BLaER1 (cell line): ENCODE measurements around the gene DTX3.
"Not testable (repeated sequence)": the region's sequence is repeated elsewhere in the genome, so short reads cannot be mapped to it uniquely, and the experiment has no call there.

Experiments
- H3K27ac ChIP-seq: shearing (Covaris generic); formaldehyde crosslinking; 2 replicates; pipeline ENCODE4 v1.8.1; 2022
- H3K27me3 ChIP-seq: shearing (Covaris generic); formaldehyde crosslinking; 2 replicates; pipeline ENCODE4 v1.8.1; 2022
- H3K36me3 ChIP-seq: shearing (Covaris generic); formaldehyde crosslinking; 2 replicates; pipeline ENCODE4 v1.8.1; 2022
- H3K4me1 ChIP-seq: shearing (Covaris generic); formaldehyde crosslinking; 2 replicates; pipeline ENCODE4 v1.8.1; 2022
- H3K4me2 ChIP-seq: shearing (Covaris generic); formaldehyde crosslinking; 2 replicates; pipeline ENCODE4 v1.8.1; 2022
- H3K4me3 ChIP-seq: shearing (Covaris generic); formaldehyde crosslinking; 2 replicates; pipeline ENCODE4 v1.8.1; 2022
- H3K9ac ChIP-seq: shearing (Covaris generic); formaldehyde crosslinking; 2 replicates; pipeline ENCODE4 v1.8.1; 2022
- H3K9me3 ChIP-seq: shearing (Covaris generic); formaldehyde crosslinking; 2 replicates; pipeline ENCODE4 v1.8.1; 2022
- H4K20me1 ChIP-seq: shearing (Covaris generic); formaldehyde crosslinking; 2 replicates; pipeline ENCODE4 v1.8.1; 2022
- Cebpa-rat ChIP-seq: shearing (Covaris generic); IDR thresholded peaks from 2 replicates; pipeline ENCODE4 v1.8.1; 2022

DTX3 gene, protein sequence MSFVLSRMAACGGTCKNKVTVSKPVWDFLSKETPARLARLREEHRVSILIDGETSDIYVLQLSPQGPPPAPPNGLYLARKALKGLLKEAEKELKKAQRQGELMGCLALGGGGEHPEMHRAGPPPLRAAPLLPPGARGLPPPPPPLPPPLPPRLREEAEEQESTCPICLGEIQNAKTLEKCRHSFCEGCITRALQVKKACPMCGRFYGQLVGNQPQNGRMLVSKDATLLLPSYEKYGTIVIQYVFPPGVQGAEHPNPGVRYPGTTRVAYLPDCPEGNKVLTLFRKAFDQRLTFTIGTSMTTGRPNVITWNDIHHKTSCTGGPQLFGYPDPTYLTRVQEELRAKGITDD

GRCh38 chr12:57604454-57604991, at the start of gene DTX3:
Gene DTX3, plus strand, starts transcription at chr12:57604824. Its CDS starts 1,694 bp downstream, at chr12:57606518.
- Histone ChIP-seq H3K9me3 (no peaks in the 10 kb centered on the region), H3K27ac (peak within 1 kb of the TSS; percentile 67; the same call in 1 of the 2 replicates), H3K9ac (peak within 1 kb of the TSS; percentile 68), H4K20me1 (no peaks in the 10 kb centered on the region), H3K36me3 (peaks cover 27% of the 10 kb centered on the region), H3K4me2 (peak within 1 kb of the TSS; percentile 90), H3K4me3 (peak within 1 kb of the TSS; percentile 68), H3K27me3 (peaks cover 72% of the 10 kb centered on the region), H3K4me1 (peaks cover 44% of the 10 kb centered on the region)
- no peak for TF ChIP-seq Cebpa-rat

DNA sequence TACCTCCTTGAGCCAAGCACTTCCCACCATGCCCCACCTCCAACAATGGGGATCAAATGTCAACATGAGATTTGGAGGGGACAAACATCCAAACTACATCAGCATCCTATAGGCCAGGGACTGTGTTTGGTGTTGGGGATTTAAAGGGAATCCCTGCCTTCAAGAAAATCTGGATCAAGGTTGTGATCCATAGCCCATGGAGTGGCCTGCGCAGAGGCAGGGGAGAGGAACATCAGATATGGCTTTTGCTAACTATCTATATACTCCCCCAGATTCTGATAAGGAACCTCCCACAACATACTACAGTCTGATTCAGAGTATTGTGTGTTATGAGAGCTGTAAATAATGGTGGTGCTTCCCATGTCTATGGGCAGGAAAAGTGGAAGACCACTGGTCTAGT, 49.7 kb upstream of the DTX3 start:
- Histone ChIP-seq H4K20me1 (no peaks in the 10 kb centered on the region), H3K4me2 (no peak overlapping the region), H3K4me1 (peaks cover 18% of the 10 kb centered on the region), H3K27ac (no peak overlapping the region), H3K27me3 (peaks cover 28% of the 10 kb centered on the region), H3K36me3 (no peaks in the 10 kb centered on the region), H3K9me3 (no peaks in the 10 kb centered on the region), H3K9ac (no peak overlapping the region), H3K4me3 (no peak overlapping the region)
- TF ChIP-seq Cebpa-rat = no peak

- no peak for TF ChIP-seq Cebpa-rat
- Histone ChIP-seq H3K4me2 (no peak overlapping the region), H3K27ac (no peak overlapping the region), H3K4me3 (no peak overlapping the region), H3K36me3 (no peaks in the 10 kb centered on the region), H3K27me3 (no peaks in the 10 kb centered on the region), H4K20me1 (no peaks in the 10 kb centered on the region), H3K9me3 (no peaks in the 10 kb centered on the region), H3K4me1 (peaks cover 3% of the 10 kb centered on the region), H3K9ac (no peak overlapping the region)
Observed at GRCh38 chr12:57558864-57559263, 45.8 kb upstream of the DTX3 start.

GRCh38 chr12:57560516-57560915, 44.1 kb upstream of the DTX3 start:
- Histone ChIP-seq H3K27ac (no peak overlapping the region), H3K4me3 (no peak overlapping the region), H3K9me3 (no peaks in the 10 kb centered on the region), H3K4me1 (no peaks in the 10 kb centered on the region), H3K36me3 (no peaks in the 10 kb centered on the region), H3K9ac (no peak overlapping the region), H3K27me3 (no peaks in the 10 kb centered on the region), H4K20me1 (no peaks in the 10 kb centered on the region), H3K4me2 (no peak overlapping the region)
- TF ChIP-seq Cebpa-rat = no peak

- H4K20me1 ChIP-seq, H3K27ac ChIP-seq, H3K27me3 ChIP-seq, H3K36me3 ChIP-seq, H3K4me1 ChIP-seq, H3K4me3 ChIP-seq, H3K9ac ChIP-seq, H3K4me2 ChIP-seq, H3K9me3 ChIP-seq: not testable (repeated sequence)
Observed at GRCh38 chr12:57561117-57561516, 43.5 kb upstream of the DTX3 start.

- no peak overlapping the region for H3K4me2 ChIP-seq
- no peak for TF ChIP-seq Cebpa-rat
- no peak overlapping the region for H3K4me3 ChIP-seq
- no peaks in the 10 kb centered on the region for H3K9me3 ChIP-seq
- H3K27me3 ChIP-seq = no peaks in the 10 kb centered on the region
- H3K9ac ChIP-seq = no peak overlapping the region
- H4K20me1 ChIP-seq = no peaks in the 10 kb centered on the region
- no peaks in the 10 kb centered on the region for H3K4me1 ChIP-seq
- no peak overlapping the region for H3K27ac ChIP-seq
- no peaks in the 10 kb centered on the region for H3K36me3 ChIP-seq
Observed at GRCh38 chr12:57563358-57563757, 41.3 kb upstream of the DTX3 start.

GRCh38 chr12:57564178-57564740, 40.4 kb upstream of the DTX3 start:
- Histone ChIP-seq H3K36me3 (no peaks in the 10 kb centered on the region), H3K9ac (no peak overlapping the region), H3K9me3 (no peaks in the 10 kb centered on the region), H3K4me3 (no peak overlapping the region), H3K4me1 (no peaks in the 10 kb centered on the region), H4K20me1 (no peaks in the 10 kb centered on the region), H3K27me3 (no peaks in the 10 kb centered on the region), H3K4me2 (no peak overlapping the region), H3K27ac (no peak overlapping the region)
- no peak for TF ChIP-seq Cebpa-rat

- Histone ChIP-seq H3K4me3 (no peak overlapping the region), H3K27ac (no peak overlapping the region), H3K9ac (no peak overlapping the region), H3K9me3 (no peaks in the 10 kb centered on the region), H3K4me1 (no peaks in the 10 kb centered on the region), H3K4me2 (no peak overlapping the region), H3K36me3 (no peaks in the 10 kb centered on the region), H3K27me3 (no peaks in the 10 kb centered on the region), H4K20me1 (no peaks in the 10 kb centered on the region)
- TF ChIP-seq Cebpa-rat = no peak
Observed at GRCh38 chr12:57568838-57569237, 35.8 kb upstream of the DTX3 start.

DNA sequence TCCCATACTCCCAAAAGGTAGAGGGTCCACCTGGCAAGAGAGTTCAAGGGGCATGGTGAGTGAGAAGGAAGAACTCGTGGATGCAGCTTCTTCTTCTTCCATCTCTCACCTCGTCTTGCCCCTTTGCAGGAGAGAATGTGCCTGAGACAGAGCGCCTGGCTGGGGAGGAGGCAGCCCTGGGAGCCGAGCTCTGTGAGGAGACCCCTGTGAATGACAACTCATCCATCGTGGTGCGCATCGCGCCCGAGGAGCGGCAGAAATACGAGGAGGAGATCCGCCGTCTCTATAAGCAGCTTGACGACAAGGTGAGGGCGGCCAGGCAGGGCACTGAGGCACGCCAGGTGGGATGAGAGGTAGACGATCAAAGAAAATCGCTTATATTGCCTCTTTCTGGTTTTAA, 34.8 kb upstream of the DTX3 start:
- Histone ChIP-seq H3K4me1 (no peaks in the 10 kb centered on the region), H3K27me3 (no peaks in the 10 kb centered on the region), H3K4me3 (no peak overlapping the region), H3K4me2 (no peak overlapping the region), H3K9me3 (no peaks in the 10 kb centered on the region), H4K20me1 (no peaks in the 10 kb centered on the region), H3K27ac (no peak overlapping the region), H3K36me3 (no peaks in the 10 kb centered on the region), H3K9ac (no peak overlapping the region)
- no peak for TF ChIP-seq Cebpa-rat

DNA sequence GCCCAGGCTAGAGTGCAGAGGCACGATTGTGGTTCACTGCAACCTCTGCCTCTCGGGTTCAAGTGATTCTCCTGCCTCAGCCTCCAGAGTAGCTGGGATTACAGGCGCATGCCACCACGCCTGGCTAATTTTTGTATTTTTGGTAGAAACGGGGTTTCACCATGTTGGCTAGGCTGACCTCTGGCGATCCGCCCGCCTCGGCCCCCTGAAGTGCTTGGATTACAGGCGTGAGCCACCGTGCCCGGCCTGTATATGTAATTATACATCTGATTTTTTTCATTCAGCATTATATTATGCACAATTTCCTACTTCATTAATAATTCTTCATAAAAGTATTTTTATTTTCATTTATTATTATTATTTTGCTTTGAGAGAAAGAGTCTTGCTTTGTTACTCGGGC, 34.2 kb upstream of the DTX3 start:
- H3K4me2 ChIP-seq, H3K9ac ChIP-seq, H3K4me3 ChIP-seq: not testable (repeated sequence)

More for the DNA sequence above, 34.2 kb upstream of the DTX3 start:
- not testable (repeated sequence) for H3K27ac ChIP-seq, H3K27me3 ChIP-seq, H3K9me3 ChIP-seq, H3K4me1 ChIP-seq, H4K20me1 ChIP-seq, H3K36me3 ChIP-seq
